GM12878 (cell line): ENCODE measurements around the gene XPO6. TPM values are rescaled to one million over a fixed set of nuclear protein-coding genes. Genes with fewer than 3 reads are reported as not detected.

ENCODE experiments used
- ATAC-seq: fragments of 200-7000 bp; cut with Tn5 transposase; 3 replicates; pipeline ENCODE4 v1.9.1; 2020; ENCODE audit warnings: mild to moderate bottlenecking, moderate library complexity
- BruUV-seq: library from RNA; stranded (reverse); fragments of 400-500 nt; replicated peaks from 2 replicates; lab custom pipeline; 2021; lab: Mats Ljungman, UMichigan
- CTCF ChIA-PET: fragments of 300-600 bp; sonication (Branson Sonifier 250); formaldehyde crosslinking; extraction: SDS; loops from one replicate; lab custom pipeline; 2021; ENCODE audit warnings: inconsistent platforms; lab: Yijun Ruan, JAX
- POLR2A ChIA-PET: fragments of 350-600 bp; formaldehyde crosslinking; extraction: SDS; loops from one replicate; lab custom pipeline; 2021; ENCODE audit warnings: inconsistent platforms; lab: Charles Lee
- RAD21 ChIA-PET: fragments of 300-600 bp; sonication (Branson Sonifier 250); formaldehyde crosslinking; loops from one replicate; lab custom pipeline; 2023; ENCODE audit warnings: antibody characterized with exemption; ENCODE audit not compliant: unreplicated experiment; lab: Charles Lee
- SMC1A ChIA-PET: fragments of 300-600 bp; sonication (Branson Sonifier 250); formaldehyde crosslinking; loops from one replicate; lab custom pipeline; 2023; ENCODE audit not compliant: unreplicated experiment, uncharacterized antibody; lab: Charles Lee
- DNase-seq: peaks from one replicate; pipeline ENCODE4 v3.0.0-alpha.2; 2011; ENCODE audit warnings: low read depth, low spot score
- FAIRE-seq: peaks from 3 replicates; lab custom pipeline; 2011; peaks lifted over from hg19 to GRCh38; lab: Jason Lieb, UNC
- H2AFZ ChIP-seq: 2 replicates; pipeline ENCODE4 v1.6.0; 2011; ENCODE audit warnings: low read depth, low read length, control low read depth; ENCODE audit not compliant: control insufficient read depth
- H3K27ac ChIP-seq: 2 replicates; pipeline ENCODE4 v1.5.1; 2011; ENCODE audit warnings: control low read depth; ENCODE audit not compliant: control insufficient read depth, insufficient read depth
- H3K27me3 ChIP-seq, 2 experiments: replicated peaks in 1 of 2; 2 replicates each; pipeline versions ENCODE4 v1.6.0 to v1.6.1; 2011; ENCODE audit warnings: low read length in 1 of 2; ENCODE audit not compliant: control insufficient read depth in 2 of 2, insufficient read depth in 2 of 2
- H3K36me3 ChIP-seq, 2 experiments: 2 replicates each; pipeline ENCODE4 v1.5.1; 2011; ENCODE audit warnings: low read length in 1 of 2; ENCODE audit not compliant: control insufficient read depth in 2 of 2, insufficient read depth in 2 of 2
- H3K4me1 ChIP-seq: 2 replicates; pipeline ENCODE4 v1.6.1; 2011; ENCODE audit warnings: mild to moderate bottlenecking, low read length, moderate library complexity, mixed read lengths; ENCODE audit not compliant: control insufficient read depth, insufficient read depth
- H3K4me2 ChIP-seq: 2 replicates; pipeline ENCODE4 v1.6.0; 2011; ENCODE audit warnings: control low read depth; ENCODE audit not compliant: control insufficient read depth, insufficient read depth
- H3K4me3 ChIP-seq: fragments of 200-600 bp; sonication (generic); 2 replicates; pipeline ENCODE4 v1.5.1; 2016
- H3K79me2 ChIP-seq: 2 replicates; pipeline ENCODE4 v1.6.0; 2011; ENCODE audit warnings: low read length; ENCODE audit not compliant: control insufficient read depth, insufficient read depth
- H3K9ac ChIP-seq: 2 replicates; pipeline ENCODE4 v1.8.0; 2011; ENCODE audit warnings: low read length, control low read depth, mixed read lengths; ENCODE audit not compliant: control insufficient read depth, insufficient read depth
- H3K9me3 ChIP-seq: replicated peaks from 3 replicates; pipeline ENCODE4 v1.5.1; 2011; ENCODE audit warnings: mild to moderate bottlenecking, low read length; ENCODE audit not compliant: control insufficient read depth, insufficient read depth
- H4K20me1 ChIP-seq: 2 replicates; pipeline ENCODE4 v1.6.0; 2011; ENCODE audit not compliant: control insufficient read depth, insufficient read depth
- CHD1 ChIP-seq: IDR thresholded peaks from 2 replicates; pipeline ENCODE4 v1.6.1; 2012; ENCODE audit warnings: low read depth, low read length, improper control_type of control experiment
- GABPA ChIP-seq: IDR thresholded peaks from 2 replicates; pipeline ENCODE4 v1.6.1; 2014; ENCODE audit warnings: antibody characterized with exemption, low read depth, mild to moderate bottlenecking, inconsistent platforms
- GATAD2B ChIP-seq: fragments of 450-650 bp; conservative IDR thresholded peaks from 2 replicates; pipeline ENCODE4 v1.6.1; 2017; ENCODE audit warnings: low read depth, mild to moderate bottlenecking, moderate library complexity
- MTA3 ChIP-seq: IDR thresholded peaks from 2 replicates; pipeline ENCODE4 v1.6.1; 2012; ENCODE audit warnings: low read length, inconsistent platforms, borderline replicate concordance
- MYC ChIP-seq: IDR thresholded peaks from 2 replicates; pipeline ENCODE4 v1.6.1; 2011; ENCODE audit warnings: mild to moderate bottlenecking, low read length, moderate library complexity, inconsistent platforms; ENCODE audit not compliant: insufficient read depth, insufficient replicate concordance, insufficient read length, severe bottlenecking
- RB1 ChIP-seq: fragments of 450-650 bp; formaldehyde crosslinking; IDR thresholded peaks from 2 replicates; pipeline ENCODE4 v1.6.1; 2017; ENCODE audit warnings: mild to moderate bottlenecking, borderline replicate concordance
- SMAD5 ChIP-seq: IDR thresholded peaks from 2 replicates; pipeline ENCODE4 v1.6.1; 2016; ENCODE audit warnings: antibody characterized with exemption, low read depth
- SMARCA5 ChIP-seq: fragments of 450-650 bp; IDR thresholded peaks from 2 replicates; pipeline ENCODE4 v1.6.1; 2017; ENCODE audit warnings: mild to moderate bottlenecking
- SRF ChIP-seq, 2 experiments: IDR thresholded peaks; 2 replicates each; pipeline ENCODE4 v1.6.1; 2011; ENCODE audit warnings: low read depth in 2 of 2, low read length in 2 of 2, mild to moderate bottlenecking in 1 of 2, moderate library complexity in 1 of 2
- WGBS: methylation state at CpG from one replicate; pipeline ENCODE4 v1.1.6; 2016; ENCODE audit warnings: low lambda C conversion rate; ENCODE audit not compliant: insufficient replicate concordance, insufficient coverage; ENCODE audit errors: missing lambda C conversion rate; 5-methylcytosine and 5-hydroxymethylcytosine counted together
- in situ Hi-C: fragments of 300-500 bp; cut with MboI; formaldehyde crosslinking; loops from 9 replicates; pipeline ENCODE4 v1.14.3; 2018; ENCODE audit warnings: mixed read lengths
- intact Hi-C: fragments of 100-400 bp; cut with micrococcal nuclease; formaldehyde crosslinking; loops from one replicate; pipeline ENCODE4 v1.14.2; 2022; ENCODE audit not compliant: unreplicated experiment
- polyA plus RNA-seq, 11 experiments: library from polyadenylated mRNA; depleted of rRNA in 4 of 11; unstranded in 6 of 11; stranded (reverse) in 5 of 11; fragments of >200 nt; fragmentation: Nextera tagmentation in 4 of 11; fragmentation: Illumina TruSeq in 1 of 11; extraction: Ambion mirVana in 4 of 11; extraction: Trizol in 1 of 11; gene quantifications; 1 replicate in 1 of 11; 2 replicates in 10 of 11; pipeline versions ENCODE4 v1.2.1 to v1.2.3, GENCODE V29; 2011 to 2016; ENCODE audit warnings: inconsistent platforms in 2 of 11, missing spikeins in 2 of 11, low read depth in 1 of 11
- total RNA-seq, 4 experiments: library from RNA; depleted of rRNA in 3 of 4; stranded (reverse); fragments of >200 nt in 3 of 4; fragmentation: Illumina TruSeq in 1 of 4; extraction: Trizol in 1 of 4; gene quantifications; 2 replicates each; pipeline versions ENCODE4 v1.2.1 to v1.2.3, GENCODE V29; 2013 to 2021
- TF ChIP-seq, protein P1 (sequence below): fragments of 450-650 bp; IDR thresholded peaks from 2 replicates; pipeline ENCODE4 v1.6.1; 2017; ENCODE audit warnings: borderline replicate concordance
- TF ChIP-seq, protein P2 (sequence below): fragments of 450-650 bp; IDR thresholded peaks from 2 replicates; pipeline ENCODE4 v1.6.1; 2016; ENCODE audit warnings: mild to moderate bottlenecking, moderate library complexity, borderline replicate concordance
- TF ChIP-seq, protein P3 (sequence below): IDR thresholded peaks from 2 replicates; pipeline ENCODE4 v1.6.1; 2011; ENCODE audit warnings: borderline replicate concordance, low read depth, mild to moderate bottlenecking, moderate library complexity, low read length; ENCODE audit not compliant: insufficient read depth, poor library complexity, severe bottlenecking
- TF ChIP-seq, protein P4 (sequence below): fragments of 450-650 bp; IDR thresholded peaks from 2 replicates; pipeline ENCODE4 v1.6.1; 2018; ENCODE audit warnings: mild to moderate bottlenecking, low read depth, moderate library complexity; ENCODE audit not compliant: partially characterized antibody

The XPO6 gene
- total and polyA plus RNA-seq, 10 of the 15 experiments (the other 5 are each of a cell fraction or from before 2014, with no cell fraction given) = 9.9 to 246 (median 110) TPM

DNA sequence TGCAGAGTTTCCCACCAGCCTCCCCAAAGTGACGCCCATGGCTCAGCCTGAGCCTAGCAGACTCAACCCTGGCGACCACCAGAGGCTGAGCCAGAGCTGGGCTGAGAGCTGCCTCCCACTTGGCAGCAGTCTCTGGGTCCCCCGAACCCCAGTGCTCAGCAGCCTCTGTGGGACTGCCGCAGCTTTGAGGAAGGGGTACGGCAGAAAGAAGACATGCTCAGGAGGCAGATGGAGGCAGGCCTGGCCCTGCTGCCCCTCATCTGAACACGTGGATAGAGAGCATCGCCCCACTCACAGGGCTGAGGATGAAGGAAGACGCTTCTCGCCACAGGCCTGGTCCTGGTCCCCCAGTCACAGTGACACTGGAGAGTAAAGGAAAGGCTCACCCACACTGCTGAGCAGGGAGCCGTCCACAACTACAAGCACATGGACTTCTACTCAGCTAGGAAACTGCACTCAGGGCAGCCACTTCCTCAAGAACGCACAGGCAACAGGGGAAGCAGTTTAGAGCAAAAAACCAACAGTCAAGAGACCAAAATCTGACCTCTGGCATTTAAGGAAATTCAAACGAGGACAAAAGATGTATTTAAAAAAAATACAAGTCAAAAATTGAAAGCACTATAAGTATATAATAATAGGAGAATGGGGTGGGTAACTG lies 103.0 kb downstream of the XPO6 start:
- Histone ChIP-seq H3K4me1 (no peaks in the 10 kb centered on the region), H3K27ac (no peak overlapping the region), H3K9ac (no peak overlapping the region), H3K27me3 (no peaks in the 10 kb centered on the region), H3K4me3 (no peak overlapping the region), H4K20me1 (no peaks in the 10 kb centered on the region), H3K4me2 (no peak overlapping the region), H3K79me2 (no peaks in the 10 kb centered on the region), H3K36me3 (peaks cover 46 to 60% of the 10 kb centered on the region in 2 experiments), H2AFZ (no peak overlapping the region), H3K9me3 (no peaks in the 10 kb centered on the region)
- in situ Hi-C loops (no loop called here), intact Hi-C loops (no loop called here)
- ChIA-PET RAD21 (no interaction called here), CTCF (interaction anchor here (0.6 kb wide), 1 partner anchor 1634 kb away, joined by 3 read pairs; no protein-coding TSS in a partner anchor), SMC1A (no interaction called here), POLR2A (no interaction called here)
- WGBS = 78% methylated on average over 12 of the region's 12 CpGs
- ATAC-seq = no peak
- BruUV-seq = no TSS peak
- no peak for FAIRE-seq
- DNase-seq = no peak
- TF ChIP-seq, protein P1, sequence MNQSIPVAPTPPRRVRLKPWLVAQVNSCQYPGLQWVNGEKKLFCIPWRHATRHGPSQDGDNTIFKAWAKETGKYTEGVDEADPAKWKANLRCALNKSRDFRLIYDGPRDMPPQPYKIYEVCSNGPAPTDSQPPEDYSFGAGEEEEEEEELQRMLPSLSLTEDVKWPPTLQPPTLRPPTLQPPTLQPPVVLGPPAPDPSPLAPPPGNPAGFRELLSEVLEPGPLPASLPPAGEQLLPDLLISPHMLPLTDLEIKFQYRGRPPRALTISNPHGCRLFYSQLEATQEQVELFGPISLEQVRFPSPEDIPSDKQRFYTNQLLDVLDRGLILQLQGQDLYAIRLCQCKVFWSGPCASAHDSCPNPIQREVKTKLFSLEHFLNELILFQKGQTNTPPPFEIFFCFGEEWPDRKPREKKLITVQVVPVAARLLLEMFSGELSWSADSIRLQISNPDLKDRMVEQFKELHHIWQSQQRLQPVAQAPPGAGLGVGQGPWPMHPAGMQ = no peak
- TF ChIP-seq SRF (IDR thresholded peaks at IDR 0.05; ENCODE audit: low read depth in 2 of 2, low read length in 2 of 2) = no peak
- TF ChIP-seq GATAD2B = no peak
- TF ChIP-seq, protein P2, sequence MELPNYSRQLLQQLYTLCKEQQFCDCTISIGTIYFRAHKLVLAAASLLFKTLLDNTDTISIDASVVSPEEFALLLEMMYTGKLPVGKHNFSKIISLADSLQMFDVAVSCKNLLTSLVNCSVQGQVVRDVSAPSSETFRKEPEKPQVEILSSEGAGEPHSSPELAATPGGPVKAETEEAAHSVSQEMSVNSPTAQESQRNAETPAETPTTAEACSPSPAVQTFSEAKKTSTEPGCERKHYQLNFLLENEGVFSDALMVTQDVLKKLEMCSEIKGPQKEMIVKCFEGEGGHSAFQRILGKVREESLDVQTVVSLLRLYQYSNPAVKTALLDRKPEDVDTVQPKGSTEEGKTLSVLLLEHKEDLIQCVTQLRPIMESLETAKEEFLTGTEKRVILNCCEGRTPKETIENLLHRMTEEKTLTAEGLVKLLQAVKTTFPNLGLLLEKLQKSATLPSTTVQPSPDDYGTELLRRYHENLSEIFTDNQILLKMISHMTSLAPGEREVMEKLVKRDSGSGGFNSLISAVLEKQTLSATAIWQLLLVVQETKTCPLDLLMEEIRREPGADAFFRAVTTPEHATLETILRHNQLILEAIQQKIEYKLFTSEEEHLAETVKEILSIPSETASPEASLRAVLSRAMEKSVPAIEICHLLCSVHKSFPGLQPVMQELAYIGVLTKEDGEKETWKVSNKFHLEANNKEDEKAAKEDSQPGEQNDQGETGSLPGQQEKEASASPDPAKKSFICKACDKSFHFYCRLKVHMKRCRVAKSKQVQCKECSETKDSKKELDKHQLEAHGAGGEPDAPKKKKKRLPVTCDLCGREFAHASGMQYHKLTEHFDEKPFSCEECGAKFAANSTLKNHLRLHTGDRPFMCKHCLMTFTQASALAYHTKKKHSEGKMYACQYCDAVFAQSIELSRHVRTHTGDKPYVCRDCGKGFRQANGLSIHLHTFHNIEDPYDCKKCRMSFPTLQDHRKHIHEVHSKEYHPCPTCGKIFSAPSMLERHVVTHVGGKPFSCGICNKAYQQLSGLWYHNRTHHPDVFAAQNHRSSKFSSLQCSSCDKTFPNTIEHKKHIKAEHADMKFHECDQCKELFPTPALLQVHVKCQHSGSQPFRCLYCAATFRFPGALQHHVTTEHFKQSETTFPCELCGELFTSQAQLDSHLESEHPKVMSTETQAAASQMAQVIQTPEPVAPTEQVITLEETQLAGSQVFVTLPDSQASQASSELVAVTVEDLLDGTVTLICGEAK = no peak
- TF ChIP-seq RB1 = no peak
- TF ChIP-seq, protein P3, sequence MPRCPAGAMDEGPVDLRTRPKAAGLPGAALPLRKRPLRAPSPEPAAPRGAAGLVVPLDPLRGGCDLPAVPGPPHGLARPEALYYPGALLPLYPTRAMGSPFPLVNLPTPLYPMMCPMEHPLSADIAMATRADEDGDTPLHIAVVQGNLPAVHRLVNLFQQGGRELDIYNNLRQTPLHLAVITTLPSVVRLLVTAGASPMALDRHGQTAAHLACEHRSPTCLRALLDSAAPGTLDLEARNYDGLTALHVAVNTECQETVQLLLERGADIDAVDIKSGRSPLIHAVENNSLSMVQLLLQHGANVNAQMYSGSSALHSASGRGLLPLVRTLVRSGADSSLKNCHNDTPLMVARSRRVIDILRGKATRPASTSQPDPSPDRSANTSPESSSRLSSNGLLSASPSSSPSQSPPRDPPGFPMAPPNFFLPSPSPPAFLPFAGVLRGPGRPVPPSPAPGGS = no peak
- no peak for TF ChIP-seq GABPA
- no peak for TF ChIP-seq MYC
- no peak for TF ChIP-seq SMARCA5
- no peak for TF ChIP-seq SMAD5
- TF ChIP-seq, protein P4, sequence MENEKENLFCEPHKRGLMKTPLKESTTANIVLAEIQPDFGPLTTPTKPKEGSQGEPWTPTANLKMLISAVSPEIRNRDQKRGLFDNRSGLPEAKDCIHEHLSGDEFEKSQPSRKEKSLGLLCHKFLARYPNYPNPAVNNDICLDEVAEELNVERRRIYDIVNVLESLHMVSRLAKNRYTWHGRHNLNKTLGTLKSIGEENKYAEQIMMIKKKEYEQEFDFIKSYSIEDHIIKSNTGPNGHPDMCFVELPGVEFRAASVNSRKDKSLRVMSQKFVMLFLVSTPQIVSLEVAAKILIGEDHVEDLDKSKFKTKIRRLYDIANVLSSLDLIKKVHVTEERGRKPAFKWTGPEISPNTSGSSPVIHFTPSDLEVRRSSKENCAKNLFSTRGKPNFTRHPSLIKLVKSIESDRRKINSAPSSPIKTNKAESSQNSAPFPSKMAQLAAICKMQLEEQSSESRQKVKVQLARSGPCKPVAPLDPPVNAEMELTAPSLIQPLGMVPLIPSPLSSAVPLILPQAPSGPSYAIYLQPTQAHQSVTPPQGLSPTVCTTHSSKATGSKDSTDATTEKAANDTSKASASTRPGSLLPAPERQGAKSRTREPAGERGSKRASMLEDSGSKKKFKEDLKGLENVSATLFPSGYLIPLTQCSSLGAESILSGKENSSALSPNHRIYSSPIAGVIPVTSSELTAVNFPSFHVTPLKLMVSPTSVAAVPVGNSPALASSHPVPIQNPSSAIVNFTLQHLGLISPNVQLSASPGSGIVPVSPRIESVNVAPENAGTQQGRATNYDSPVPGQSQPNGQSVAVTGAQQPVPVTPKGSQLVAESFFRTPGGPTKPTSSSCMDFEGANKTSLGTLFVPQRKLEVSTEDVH = no peak
- no peak for TF ChIP-seq CHD1
- TF ChIP-seq MTA3 = no peak
